Measurements from ENCODE around the gene CDC37L1. TPM values are rescaled to one million over a fixed set of nuclear protein-coding genes. Genes with fewer than 3 reads are reported as not detected.

CDC37L1 gene
- total RNA-seq, 2 donors from 2014 or later = 11.4 to 16.1 TPM

DNA sequence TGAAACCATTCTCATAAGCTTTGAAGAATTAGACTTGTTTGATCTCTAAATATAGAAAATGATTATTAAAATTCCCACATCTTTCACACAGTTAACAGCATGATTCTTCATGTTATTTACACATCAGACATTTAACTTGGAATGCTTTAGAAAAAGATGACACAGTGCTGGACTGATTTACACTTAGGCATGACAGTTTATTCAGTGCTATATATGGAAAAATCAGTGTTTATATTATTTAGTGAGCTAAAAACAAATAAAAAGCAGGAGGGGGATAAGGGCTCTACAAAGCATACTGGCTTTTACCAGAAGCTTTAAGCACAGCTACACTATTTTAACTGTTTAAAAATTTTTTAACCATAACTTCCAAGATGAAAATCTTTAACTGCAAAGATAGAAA, 30.0 kb downstream of the CDC37L1 start:
- Histone ChIP-seq H3K9me3 (no peaks in the 10 kb centered on the region), H3K27ac (no peak overlapping the region), H3K4me1 (no peaks in the 10 kb centered on the region), H3K9ac (ENCODE audit: low read depth in 2 of 2, low read length in 2 of 2) (no peak overlapping the region), H3K27me3 (no peaks in the 10 kb centered on the region), H3K4me3 (no peak overlapping the region), H3K36me3 (no peaks in the 10 kb centered on the region)
- no peak for TF ChIP-seq CTCF (IDR thresholded peaks at IDR 0.05)
- DNase-seq = no peak
- intact Hi-C loops (cut with DNase I) = no loop called here

DNA sequence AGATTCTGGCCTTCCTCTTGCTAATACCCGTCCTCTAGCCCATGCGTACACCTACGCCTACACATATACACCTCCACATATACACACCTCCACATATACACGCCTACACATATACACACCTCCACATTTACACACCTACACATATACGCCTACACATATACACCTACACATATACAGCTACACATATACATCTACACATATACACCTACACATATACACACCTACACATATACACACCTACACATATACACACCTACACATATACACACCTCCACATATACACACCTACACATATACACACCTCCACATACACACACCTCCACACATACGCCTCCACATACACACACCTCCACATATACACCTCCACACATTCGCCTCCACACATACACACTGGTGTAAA, 34.5 kb downstream of the CDC37L1 start:
- H3K9me3 ChIP-seq = no peaks in the 10 kb centered on the region
- no peak overlapping the region for H3K4me3 ChIP-seq
- H3K27me3 ChIP-seq = no peaks in the 10 kb centered on the region
- H3K4me1 ChIP-seq = no peaks in the 10 kb centered on the region
- no peak for DNase-seq
- no peak overlapping the region for H3K27ac ChIP-seq
- intact Hi-C loops (cut with DNase I) = no loop called here
- H3K9ac ChIP-seq (ENCODE audit: low read depth in 2 of 2, low read length in 2 of 2) = no peak overlapping the region
- peaks cover 22% of the 10 kb centered on the region for H3K36me3 ChIP-seq
- TF ChIP-seq CTCF (IDR thresholded peaks at IDR 0.05) = no peak

DNA sequence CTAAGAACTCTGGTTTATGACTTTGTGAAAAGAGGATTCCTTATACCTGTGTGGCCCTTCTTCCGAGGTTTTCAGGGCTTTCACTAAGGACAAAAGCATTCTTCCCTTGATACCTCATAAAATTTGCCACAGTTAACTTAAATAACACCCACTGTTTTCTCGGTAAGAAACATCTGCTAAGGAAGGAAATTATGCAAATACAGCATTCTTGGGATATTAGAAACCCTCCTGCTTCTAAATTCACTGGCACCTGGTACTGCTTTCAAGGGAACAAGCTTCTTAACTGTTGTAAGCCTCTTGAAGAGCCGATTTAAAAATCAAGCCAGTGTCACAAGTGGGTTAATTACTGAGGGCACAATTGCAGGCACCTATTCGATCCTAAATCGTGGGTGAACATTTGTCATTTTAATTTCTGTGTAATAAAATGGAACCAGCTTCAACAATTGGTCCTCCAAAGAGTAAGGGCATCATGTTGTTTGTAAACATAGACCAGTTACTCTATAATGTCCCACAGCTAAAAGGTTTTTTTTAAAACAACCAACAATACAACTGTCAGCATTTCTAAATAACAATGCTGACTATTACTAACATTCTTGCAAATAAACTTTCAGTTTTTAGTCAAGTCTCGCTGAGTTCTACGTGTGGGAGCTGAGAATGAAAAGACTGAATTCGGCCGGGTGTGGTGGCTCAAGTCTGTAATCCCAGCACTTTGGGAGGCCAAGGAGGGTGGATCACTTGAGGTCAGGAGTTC, 35.1 kb downstream of the CDC37L1 start:
- H3K9me3 ChIP-seq = no peaks in the 10 kb centered on the region
- intact Hi-C loops (cut with DNase I) = no loop called here
- no peak for TF ChIP-seq CTCF (IDR thresholded peaks at IDR 0.05)
- H3K27me3 ChIP-seq = no peaks in the 10 kb centered on the region
- H3K4me3 ChIP-seq = no peak overlapping the region
- H3K27ac ChIP-seq = no peak overlapping the region
- H3K36me3 ChIP-seq = peaks cover 22% of the 10 kb centered on the region
- no peak for DNase-seq
- no peak overlapping the region for H3K9ac ChIP-seq (ENCODE audit: low read depth in 2 of 2, low read length in 2 of 2)
- no peaks in the 10 kb centered on the region for H3K4me1 ChIP-seq

DNA sequence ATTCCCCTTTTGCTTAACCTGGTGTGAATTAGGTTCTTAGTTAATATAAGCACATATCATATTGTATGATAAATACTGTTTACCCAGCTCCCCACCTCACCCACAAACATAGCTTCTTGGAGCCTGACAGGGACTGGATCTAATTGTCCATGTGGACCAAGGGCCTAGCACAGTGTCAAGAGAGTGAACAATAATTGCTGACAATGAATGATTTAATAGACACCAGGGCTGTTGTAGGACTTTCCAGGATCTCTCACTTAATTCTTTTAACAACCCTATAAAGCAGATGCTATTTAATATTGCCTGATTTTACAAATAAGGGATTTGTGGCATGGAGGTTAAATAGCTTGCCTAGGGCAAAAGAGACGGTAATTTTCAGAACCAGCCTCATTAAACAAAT, 36.8 kb downstream of the CDC37L1 start:
- TF ChIP-seq CTCF (IDR thresholded peaks at IDR 0.05) = no peak
- peaks cover 22% of the 10 kb centered on the region for H3K36me3 ChIP-seq
- intact Hi-C loops (cut with DNase I) = no loop called here

DNA sequence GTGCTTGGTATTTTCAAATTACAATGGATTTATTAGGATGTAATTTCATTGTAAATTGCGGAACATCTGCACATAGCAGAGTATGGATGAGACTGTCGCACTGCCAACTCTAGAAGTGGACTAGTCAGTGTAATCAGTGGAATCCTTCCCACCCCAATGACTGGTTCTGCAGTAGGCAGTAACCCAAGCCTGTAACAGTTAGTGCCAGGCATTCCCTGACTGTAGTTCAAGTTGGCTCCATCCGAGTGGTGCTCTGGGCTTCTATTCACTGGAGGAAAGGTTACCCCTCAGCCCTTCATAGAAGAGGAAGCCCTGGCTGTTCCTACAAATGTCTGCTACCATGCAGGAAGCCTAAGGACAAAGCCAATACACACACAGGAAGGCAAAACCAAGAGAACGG, 38.4 kb downstream of the CDC37L1 start:
- Histone ChIP-seq H3K36me3 (peaks cover 22% of the 10 kb centered on the region), H3K4me1 (no peaks in the 10 kb centered on the region), H3K9me3 (no peaks in the 10 kb centered on the region), H3K9ac (ENCODE audit: low read depth in 2 of 2, low read length in 2 of 2) (no peak overlapping the region), H3K4me3 (no peak overlapping the region), H3K27ac (no peak overlapping the region), H3K27me3 (no peaks in the 10 kb centered on the region)
- no peak for TF ChIP-seq CTCF (IDR thresholded peaks at IDR 0.05)
- intact Hi-C loops (cut with DNase I) = no loop called here
- no peak for DNase-seq

More for the DNA sequence above, 36.8 kb downstream of the CDC37L1 start:
- no peak overlapping the region for H3K4me3 ChIP-seq
- no peaks in the 10 kb centered on the region for H3K9me3 ChIP-seq
- no peak overlapping the region for H3K9ac ChIP-seq (ENCODE audit: low read depth in 2 of 2, low read length in 2 of 2)
- H3K27me3 ChIP-seq = no peaks in the 10 kb centered on the region
- DNase-seq = no peak
- H3K27ac ChIP-seq = no peak overlapping the region
- H3K4me1 ChIP-seq = no peaks in the 10 kb centered on the region

All from colonic mucosa (tissue), 4 donors.